ENCODE results near the gene MAPK6.

Gene MAPK6

DNA sequence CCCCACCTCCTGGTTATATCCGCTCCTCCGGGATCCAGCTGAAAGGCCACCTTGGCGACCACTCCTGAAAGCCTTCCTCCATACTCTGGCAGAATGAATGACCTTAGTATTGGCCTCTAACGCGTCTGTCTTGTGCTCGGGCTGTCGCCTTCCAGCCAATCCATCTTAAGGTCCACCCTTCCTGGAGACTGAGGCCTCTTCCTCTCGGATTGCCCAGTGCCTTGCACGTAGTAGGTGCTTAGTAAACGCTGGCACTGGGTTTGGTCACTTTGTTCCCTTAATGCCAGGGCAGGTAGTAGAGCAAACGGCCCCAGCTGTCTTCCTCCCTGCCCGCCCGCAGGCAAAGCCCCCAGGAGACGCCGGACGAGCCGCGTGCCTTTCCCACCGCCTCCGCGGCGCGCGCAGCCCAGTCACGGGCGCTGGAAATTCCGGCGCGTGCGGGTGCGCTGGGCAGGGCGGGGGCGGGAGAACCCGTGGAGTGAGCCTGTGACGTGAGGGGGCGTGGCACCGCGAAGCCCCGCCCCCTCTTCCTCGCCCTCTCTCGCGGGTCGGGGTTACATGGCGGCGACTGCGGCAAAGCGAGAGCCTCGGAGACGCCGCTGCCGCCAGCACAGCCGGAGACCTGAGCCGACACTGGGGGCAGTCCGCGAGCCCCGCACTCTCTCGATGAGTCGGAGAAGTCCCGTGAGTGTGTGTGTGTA is at the start of gene MAPK6 (continued):
- TF ChIP-seq, protein P1, sequence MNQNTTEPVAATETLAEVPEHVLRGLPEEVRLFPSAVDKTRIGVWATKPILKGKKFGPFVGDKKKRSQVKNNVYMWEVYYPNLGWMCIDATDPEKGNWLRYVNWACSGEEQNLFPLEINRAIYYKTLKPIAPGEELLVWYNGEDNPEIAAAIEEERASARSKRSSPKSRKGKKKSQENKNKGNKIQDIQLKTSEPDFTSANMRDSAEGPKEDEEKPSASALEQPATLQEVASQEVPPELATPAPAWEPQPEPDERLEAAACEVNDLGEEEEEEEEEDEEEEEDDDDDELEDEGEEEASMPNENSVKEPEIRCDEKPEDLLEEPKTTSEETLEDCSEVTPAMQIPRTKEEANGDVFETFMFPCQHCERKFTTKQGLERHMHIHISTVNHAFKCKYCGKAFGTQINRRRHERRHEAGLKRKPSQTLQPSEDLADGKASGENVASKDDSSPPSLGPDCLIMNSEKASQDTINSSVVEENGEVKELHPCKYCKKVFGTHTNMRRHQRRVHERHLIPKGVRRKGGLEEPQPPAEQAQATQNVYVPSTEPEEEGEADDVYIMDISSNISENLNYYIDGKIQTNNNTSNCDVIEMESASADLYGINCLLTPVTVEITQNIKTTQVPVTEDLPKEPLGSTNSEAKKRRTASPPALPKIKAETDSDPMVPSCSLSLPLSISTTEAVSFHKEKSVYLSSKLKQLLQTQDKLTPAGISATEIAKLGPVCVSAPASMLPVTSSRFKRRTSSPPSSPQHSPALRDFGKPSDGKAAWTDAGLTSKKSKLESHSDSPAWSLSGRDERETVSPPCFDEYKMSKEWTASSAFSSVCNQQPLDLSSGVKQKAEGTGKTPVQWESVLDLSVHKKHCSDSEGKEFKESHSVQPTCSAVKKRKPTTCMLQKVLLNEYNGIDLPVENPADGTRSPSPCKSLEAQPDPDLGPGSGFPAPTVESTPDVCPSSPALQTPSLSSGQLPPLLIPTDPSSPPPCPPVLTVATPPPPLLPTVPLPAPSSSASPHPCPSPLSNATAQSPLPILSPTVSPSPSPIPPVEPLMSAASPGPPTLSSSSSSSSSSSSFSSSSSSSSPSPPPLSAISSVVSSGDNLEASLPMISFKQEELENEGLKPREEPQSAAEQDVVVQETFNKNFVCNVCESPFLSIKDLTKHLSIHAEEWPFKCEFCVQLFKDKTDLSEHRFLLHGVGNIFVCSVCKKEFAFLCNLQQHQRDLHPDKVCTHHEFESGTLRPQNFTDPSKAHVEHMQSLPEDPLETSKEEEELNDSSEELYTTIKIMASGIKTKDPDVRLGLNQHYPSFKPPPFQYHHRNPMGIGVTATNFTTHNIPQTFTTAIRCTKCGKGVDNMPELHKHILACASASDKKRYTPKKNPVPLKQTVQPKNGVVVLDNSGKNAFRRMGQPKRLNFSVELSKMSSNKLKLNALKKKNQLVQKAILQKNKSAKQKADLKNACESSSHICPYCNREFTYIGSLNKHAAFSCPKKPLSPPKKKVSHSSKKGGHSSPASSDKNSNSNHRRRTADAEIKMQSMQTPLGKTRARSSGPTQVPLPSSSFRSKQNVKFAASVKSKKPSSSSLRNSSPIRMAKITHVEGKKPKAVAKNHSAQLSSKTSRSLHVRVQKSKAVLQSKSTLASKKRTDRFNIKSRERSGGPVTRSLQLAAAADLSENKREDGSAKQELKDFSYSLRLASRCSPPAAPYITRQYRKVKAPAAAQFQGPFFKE (tag by site-specific recombination; IDR thresholded peaks at IDR 0.05; ENCODE audit: borderline replicate concordance), result no peak
- TF ChIP-seq ZNF701 (tag by site-specific recombination; IDR thresholded peaks at IDR 0.05), result no peak
- peak; percentile 45; the same call in 1 of the 2 replicates for TF ChIP-seq ZBTB21 (tag by site-specific recombination; IDR thresholded peaks at IDR 0.05)
- peak; percentile 73 for TF ChIP-seq ZIC2 (tag by site-specific recombination; IDR thresholded peaks at IDR 0.05)
- no peak for TF ChIP-seq ZNF133 (tag by site-specific recombination; IDR thresholded peaks at IDR 0.05)
- TF ChIP-seq EGR2 (tag by site-specific recombination; IDR thresholded peaks at IDR 0.05; ENCODE audit: low read depth), result peak; percentile 87
- TF ChIP-seq HOXC10 (CRISPR knock-in tag; IDR thresholded peaks at IDR 0.05), result no peak
- no peak for TF ChIP-seq ZNF16 (tag by site-specific recombination; IDR thresholded peaks at IDR 0.05; ENCODE audit: low read depth)
- peak; percentile 51; the same call in 1 of the 2 replicates for TF ChIP-seq ZNF843 (tag by site-specific recombination; IDR thresholded peaks at IDR 0.05)
- peak; percentile 81 for TF ChIP-seq ZNF629 (tag by site-specific recombination; IDR thresholded peaks at IDR 0.05)
- no peak for TF ChIP-seq ZSCAN18 (tag by site-specific recombination; IDR thresholded peaks at IDR 0.05)
- peak; percentile 34 for TF ChIP-seq ZEB2 (tag by site-specific recombination; IDR thresholded peaks at IDR 0.05)
- TF ChIP-seq ZNF768 (tag by site-specific recombination; IDR thresholded peaks at IDR 0.05), result no peak
- TF ChIP-seq YY2 (tag by site-specific recombination; IDR thresholded peaks at IDR 0.05), result peak; percentile 76
- no peak for TF ChIP-seq ZNF660 (tag by site-specific recombination; IDR thresholded peaks at IDR 0.05)
- no peak for TF ChIP-seq ZNF514 (tag by site-specific recombination; IDR thresholded peaks at IDR 0.05)
- 0 out of 2 replicates have a peak, but pooled peaks have one; percentile 14 for TF ChIP-seq ZBTB7A (tag by site-specific recombination; IDR thresholded peaks at IDR 0.05; ENCODE audit: low read depth)
- peak; percentile 96 for TF ChIP-seq KLF9 (tag by site-specific recombination; IDR thresholded peaks at IDR 0.05; ENCODE audit: low read depth)
- TF ChIP-seq ZNF132 (tag by site-specific recombination; IDR thresholded peaks at IDR 0.05; ENCODE audit: borderline replicate concordance), result no peak
- TF ChIP-seq, protein P2, sequence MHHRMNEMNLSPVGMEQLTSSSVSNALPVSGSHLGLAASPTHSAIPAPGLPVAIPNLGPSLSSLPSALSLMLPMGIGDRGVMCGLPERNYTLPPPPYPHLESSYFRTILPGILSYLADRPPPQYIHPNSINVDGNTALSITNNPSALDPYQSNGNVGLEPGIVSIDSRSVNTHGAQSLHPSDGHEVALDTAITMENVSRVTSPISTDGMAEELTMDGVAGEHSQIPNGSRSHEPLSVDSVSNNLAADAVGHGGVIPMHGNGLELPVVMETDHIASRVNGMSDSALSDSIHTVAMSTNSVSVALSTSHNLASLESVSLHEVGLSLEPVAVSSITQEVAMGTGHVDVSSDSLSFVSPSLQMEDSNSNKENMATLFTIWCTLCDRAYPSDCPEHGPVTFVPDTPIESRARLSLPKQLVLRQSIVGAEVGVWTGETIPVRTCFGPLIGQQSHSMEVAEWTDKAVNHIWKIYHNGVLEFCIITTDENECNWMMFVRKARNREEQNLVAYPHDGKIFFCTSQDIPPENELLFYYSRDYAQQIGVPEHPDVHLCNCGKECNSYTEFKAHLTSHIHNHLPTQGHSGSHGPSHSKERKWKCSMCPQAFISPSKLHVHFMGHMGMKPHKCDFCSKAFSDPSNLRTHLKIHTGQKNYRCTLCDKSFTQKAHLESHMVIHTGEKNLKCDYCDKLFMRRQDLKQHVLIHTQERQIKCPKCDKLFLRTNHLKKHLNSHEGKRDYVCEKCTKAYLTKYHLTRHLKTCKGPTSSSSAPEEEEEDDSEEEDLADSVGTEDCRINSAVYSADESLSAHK (tag by site-specific recombination; IDR thresholded peaks at IDR 0.05), result no peak
- peak; percentile 85 for TF ChIP-seq ZBTB26 (tag by site-specific recombination; optimal IDR thresholded peaks at IDR 0.05)
- TF ChIP-seq ZNF404 (tag by site-specific recombination; IDR thresholded peaks at IDR 0.05), result no peak
- no peak for TF ChIP-seq ZNF521 (tag by site-specific recombination; IDR thresholded peaks at IDR 0.05)
